Measurements from ENCODE around the gene GALNT14.

DNA sequence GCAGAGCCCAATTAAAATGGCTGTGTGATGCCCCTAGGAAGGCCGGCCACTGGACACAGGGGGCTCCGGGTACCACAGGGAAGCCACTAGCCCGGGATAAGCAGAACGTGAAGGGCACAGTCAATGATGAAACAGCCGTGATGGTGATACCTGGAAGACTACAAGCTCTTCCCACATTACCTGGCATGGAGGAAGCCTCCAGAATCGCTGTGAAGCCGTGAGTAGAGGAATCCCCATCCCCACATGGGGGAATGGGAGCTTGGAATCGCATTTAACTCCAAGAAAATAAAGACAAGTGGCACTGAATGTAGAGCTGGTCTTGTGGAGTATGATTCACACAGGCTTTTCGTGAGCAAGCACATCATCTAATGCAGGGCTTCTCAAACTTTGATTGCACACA, 16.1 kb downstream of the GALNT14 start:
- TF ChIP-seq, protein P1, sequence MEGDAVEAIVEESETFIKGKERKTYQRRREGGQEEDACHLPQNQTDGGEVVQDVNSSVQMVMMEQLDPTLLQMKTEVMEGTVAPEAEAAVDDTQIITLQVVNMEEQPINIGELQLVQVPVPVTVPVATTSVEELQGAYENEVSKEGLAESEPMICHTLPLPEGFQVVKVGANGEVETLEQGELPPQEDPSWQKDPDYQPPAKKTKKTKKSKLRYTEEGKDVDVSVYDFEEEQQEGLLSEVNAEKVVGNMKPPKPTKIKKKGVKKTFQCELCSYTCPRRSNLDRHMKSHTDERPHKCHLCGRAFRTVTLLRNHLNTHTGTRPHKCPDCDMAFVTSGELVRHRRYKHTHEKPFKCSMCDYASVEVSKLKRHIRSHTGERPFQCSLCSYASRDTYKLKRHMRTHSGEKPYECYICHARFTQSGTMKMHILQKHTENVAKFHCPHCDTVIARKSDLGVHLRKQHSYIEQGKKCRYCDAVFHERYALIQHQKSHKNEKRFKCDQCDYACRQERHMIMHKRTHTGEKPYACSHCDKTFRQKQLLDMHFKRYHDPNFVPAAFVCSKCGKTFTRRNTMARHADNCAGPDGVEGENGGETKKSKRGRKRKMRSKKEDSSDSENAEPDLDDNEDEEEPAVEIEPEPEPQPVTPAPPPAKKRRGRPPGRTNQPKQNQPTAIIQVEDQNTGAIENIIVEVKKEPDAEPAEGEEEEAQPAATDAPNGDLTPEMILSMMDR (IDR thresholded peaks at IDR 0.05), result no peak
- TF ChIP-seq, protein P2, sequence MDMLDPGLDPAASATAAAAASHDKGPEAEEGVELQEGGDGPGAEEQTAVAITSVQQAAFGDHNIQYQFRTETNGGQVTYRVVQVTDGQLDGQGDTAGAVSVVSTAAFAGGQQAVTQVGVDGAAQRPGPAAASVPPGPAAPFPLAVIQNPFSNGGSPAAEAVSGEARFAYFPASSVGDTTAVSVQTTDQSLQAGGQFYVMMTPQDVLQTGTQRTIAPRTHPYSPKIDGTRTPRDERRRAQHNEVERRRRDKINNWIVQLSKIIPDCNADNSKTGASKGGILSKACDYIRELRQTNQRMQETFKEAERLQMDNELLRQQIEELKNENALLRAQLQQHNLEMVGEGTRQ (CRISPR knock-in tag; IDR thresholded peaks at IDR 0.05), result no peak
- TF ChIP-seq, protein P3, sequence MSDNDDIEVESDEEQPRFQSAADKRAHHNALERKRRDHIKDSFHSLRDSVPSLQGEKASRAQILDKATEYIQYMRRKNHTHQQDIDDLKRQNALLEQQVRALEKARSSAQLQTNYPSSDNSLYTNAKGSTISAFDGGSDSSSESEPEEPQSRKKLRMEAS (CRISPR knock-in tag; IDR thresholded peaks at IDR 0.05), result no peak
